ENCODE data around the gene PCDHGA7. TPM values are rescaled to one million over a fixed set of nuclear protein-coding genes. Genes with fewer than 3 reads are reported as not detected.
A peak's percentile ranks its signal among the peaks of the same experiment; 100 is the strongest.
"Not testable (repeated sequence)": the region's sequence is repeated elsewhere in the genome, so short reads cannot be mapped to it uniquely, and the experiment has no call there.

Gene PCDHGA7
- total RNA-seq, 1 donor from 2014 or later = 1.6 TPM

DNA sequence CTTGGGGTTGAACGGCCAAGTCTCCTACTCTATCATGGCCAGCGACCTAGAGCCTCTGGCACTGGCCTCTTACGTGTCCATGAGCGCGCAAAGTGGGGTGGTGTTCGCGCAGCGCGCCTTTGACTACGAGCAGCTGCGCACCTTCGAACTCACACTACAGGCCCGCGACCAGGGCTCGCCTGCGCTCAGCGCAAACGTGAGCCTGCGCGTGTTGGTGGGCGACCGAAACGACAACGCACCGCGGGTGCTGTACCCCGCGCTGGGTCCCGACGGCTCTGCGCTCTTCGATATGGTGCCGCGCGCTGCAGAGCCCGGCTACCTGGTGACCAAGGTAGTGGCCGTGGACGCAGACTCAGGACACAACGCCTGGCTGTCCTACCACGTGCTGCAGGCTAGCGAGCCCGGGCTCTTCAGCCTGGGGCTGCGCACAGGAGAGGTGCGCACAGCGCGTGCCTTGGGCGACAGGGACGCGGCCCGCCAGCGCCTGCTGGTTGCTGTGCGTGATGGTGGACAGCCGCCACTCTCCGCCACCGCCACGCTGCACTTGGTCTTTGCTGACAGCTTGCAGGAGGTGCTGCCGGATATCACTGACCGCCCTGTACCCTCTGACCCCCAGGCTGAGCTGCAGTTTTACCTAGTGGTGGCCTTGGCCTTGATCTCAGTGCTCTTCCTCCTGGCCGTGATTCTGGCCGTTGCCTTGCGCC is 17.2 kb downstream of the PCDHGA7 start:
- H3K27me3 Mint-ChIP-seq = peaks cover 55% of the 10 kb centered on the region
- H3K27ac Mint-ChIP-seq = no peak overlapping the region
- H3K9me3 Mint-ChIP-seq = peaks cover 17% of the 10 kb centered on the region
- H3K4me1 Mint-ChIP-seq = peaks cover 6% of the 10 kb centered on the region
- ChIA-PET CTCF (no interaction called here), POLR2A (interaction anchor here (0.6 kb wide), 1 partner anchor 351 kb away, joined by 3 read pairs; no protein-coding TSS in a partner anchor)
- DNase-seq = no peak
- intact Hi-C loops (cut with micrococcal nuclease) = no loop called here
- H3K36me3 Mint-ChIP-seq (ENCODE audit: low read depth) = no peaks in the 10 kb centered on the region
- no peak for ATAC-seq (ENCODE audit: low read depth)
- TF ChIP-seq, protein P1, sequence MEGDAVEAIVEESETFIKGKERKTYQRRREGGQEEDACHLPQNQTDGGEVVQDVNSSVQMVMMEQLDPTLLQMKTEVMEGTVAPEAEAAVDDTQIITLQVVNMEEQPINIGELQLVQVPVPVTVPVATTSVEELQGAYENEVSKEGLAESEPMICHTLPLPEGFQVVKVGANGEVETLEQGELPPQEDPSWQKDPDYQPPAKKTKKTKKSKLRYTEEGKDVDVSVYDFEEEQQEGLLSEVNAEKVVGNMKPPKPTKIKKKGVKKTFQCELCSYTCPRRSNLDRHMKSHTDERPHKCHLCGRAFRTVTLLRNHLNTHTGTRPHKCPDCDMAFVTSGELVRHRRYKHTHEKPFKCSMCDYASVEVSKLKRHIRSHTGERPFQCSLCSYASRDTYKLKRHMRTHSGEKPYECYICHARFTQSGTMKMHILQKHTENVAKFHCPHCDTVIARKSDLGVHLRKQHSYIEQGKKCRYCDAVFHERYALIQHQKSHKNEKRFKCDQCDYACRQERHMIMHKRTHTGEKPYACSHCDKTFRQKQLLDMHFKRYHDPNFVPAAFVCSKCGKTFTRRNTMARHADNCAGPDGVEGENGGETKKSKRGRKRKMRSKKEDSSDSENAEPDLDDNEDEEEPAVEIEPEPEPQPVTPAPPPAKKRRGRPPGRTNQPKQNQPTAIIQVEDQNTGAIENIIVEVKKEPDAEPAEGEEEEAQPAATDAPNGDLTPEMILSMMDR (IDR thresholded peaks at IDR 0.05) = no peak
- no peak overlapping the region for H3K4me3 Mint-ChIP-seq

GRCh38 chr5:141402553-141403243 is 20.2 kb downstream of the PCDHGA7 start, which contains the start of gene PCDHGA9:
Gene PCDHGA9 (plus strand): TSS chr5:141402778. CDS start chr5:141402953, 175 bp downstream.
- ChIA-PET CTCF (no interaction called here), POLR2A (no interaction called here)
- Mint-ChIP-seq H3K4me3 (peak within 1 kb of the TSS; percentile 70), H3K4me1 (peaks cover 6% of the 10 kb centered on the region), H3K27ac (no peak within 1 kb of the TSS), H3K27me3 (peaks cover 51% of the 10 kb centered on the region), H3K9me3 (peaks cover 21% of the 10 kb centered on the region), H3K36me3 (ENCODE audit: low read depth) (no peaks in the 10 kb centered on the region)
- DNase-seq (no peak), ATAC-seq (ENCODE audit: low read depth) (no peak)
- intact Hi-C loops (cut with micrococcal nuclease) = no loop called here
- TF ChIP-seq, protein P1 (IDR thresholded peaks at IDR 0.05) = no peak

- TF ChIP-seq, protein P1 (IDR thresholded peaks at IDR 0.05) = no peak
- no peak overlapping the region for H3K4me3 Mint-ChIP-seq
- H3K9me3 Mint-ChIP-seq = peaks cover 21% of the 10 kb centered on the region
- no peak for ATAC-seq (ENCODE audit: low read depth)
- CTCF ChIA-PET = no interaction called here
- intact Hi-C loops (cut with micrococcal nuclease) = no loop called here
- H3K27me3 Mint-ChIP-seq = peaks cover 53% of the 10 kb centered on the region
- H3K4me1 Mint-ChIP-seq = peaks cover 6% of the 10 kb centered on the region
- no peak for DNase-seq
- H3K36me3 Mint-ChIP-seq (ENCODE audit: low read depth) = no peaks in the 10 kb centered on the region
- H3K27ac Mint-ChIP-seq = no peak overlapping the region
- POLR2A ChIA-PET = no interaction called here
Observed at GRCh38 chr5:141403387-141403786, 20.8 kb downstream of the PCDHGA7 start.

DNA sequence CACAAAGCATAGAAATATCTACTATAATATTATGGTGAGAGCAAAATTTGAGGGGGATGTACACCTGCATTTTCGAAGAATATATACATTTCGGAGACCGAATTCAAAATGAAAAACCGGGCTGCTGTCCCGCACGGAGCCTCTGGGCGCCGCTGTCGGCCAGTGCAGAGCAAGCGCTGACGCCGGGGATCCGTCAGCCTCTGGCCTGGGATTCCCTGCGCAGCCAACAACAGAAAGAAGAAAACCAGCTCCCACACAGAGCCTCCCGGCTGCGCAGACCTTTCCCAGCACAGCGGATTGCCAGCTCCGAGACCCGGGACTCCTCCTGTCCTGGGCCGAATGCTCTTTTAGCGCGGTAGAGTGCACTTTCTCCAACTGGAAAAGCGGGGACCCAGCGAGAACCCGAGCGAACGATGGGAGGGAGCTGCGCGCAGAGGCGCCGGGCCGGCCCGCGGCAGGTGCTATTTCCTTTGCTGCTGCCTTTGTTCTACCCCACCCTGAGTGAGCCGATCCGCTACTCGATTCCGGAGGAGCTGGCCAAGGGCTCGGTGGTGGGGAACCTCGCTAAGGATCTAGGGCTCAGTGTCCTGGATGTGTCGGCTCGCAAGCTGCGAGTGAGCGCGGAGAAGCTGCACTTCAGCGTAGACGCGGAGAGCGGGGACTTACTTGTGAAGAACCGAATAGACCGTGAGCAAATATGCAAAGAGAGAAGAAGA is 25.4 kb downstream of the PCDHGA7 start, which contains the start of gene PCDHGB6:
TSS of gene PCDHGB6 (plus strand) at position 232 of the 716 bp plus-strand sequence. CDS start at position 414, 182 bp downstream.
- CTCF ChIA-PET = interaction anchor here (0.7 to 2.3 kb wide), 5 partner anchors 10 to 160 kb away, joined by 3 to 9 read pairs (median 3); partner anchors contain the start of genes PCDHGB5 and PCDHGC3
- POLR2A ChIA-PET; DNase-seq; H3K36me3 Mint-ChIP-seq (ENCODE audit: low read depth); intact Hi-C loops (cut with micrococcal nuclease); H3K4me1 Mint-ChIP-seq: not testable (repeated sequence)
- peak within 1 kb of the TSS; percentile 62 for H3K4me3 Mint-ChIP-seq
- peaks cover 20% of the 10 kb centered on the region for H3K9me3 Mint-ChIP-seq
- peak within 1 kb of the TSS; percentile 1 for H3K27ac Mint-ChIP-seq
- ATAC-seq (ENCODE audit: low read depth) = peak; percentile 78
- peaks cover 52% of the 10 kb centered on the region for H3K27me3 Mint-ChIP-seq

DNA sequence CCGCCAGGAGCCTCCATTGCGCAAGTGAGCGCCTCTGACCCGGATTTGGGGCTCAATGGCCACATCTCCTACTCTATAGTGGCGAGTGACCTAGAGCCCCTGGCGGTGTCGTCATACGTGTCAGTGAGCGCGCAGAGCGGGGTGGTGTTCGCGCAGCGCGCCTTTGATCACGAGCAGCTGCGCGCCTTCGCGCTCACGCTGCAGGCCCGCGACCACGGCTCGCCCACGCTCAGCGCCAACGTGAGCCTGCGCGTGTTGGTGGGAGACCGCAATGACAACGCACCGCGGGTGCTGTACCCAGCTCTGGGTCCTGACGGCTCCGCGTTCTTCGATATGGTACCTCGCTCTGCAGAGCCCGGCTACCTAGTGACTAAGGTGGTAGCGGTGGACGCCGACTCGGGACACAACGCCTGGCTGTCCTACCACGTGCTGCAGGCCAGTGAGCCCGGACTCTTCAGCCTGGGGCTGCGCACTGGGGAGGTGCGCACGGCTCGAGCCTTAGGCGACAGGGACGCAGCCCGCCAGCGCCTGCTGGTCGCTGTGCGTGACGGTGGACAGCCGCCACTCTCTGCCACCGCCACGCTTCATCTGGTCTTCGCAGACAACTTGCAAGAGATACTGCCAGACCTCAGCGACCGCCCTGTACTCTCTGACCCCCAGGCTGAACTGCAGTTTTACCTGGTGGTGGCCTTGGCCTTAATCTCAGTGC is 27.2 kb downstream of the PCDHGA7 start:
- Mint-ChIP-seq H3K4me1 (peaks cover 18% of the 10 kb centered on the region), H3K36me3 (ENCODE audit: low read depth) (peaks cover 2% of the 10 kb centered on the region), H3K27me3 (peaks cover 50% of the 10 kb centered on the region), H3K4me3 (no peak overlapping the region), H3K27ac (no peak overlapping the region), H3K9me3 (peaks cover 19% of the 10 kb centered on the region)
- ChIA-PET CTCF (no interaction called here), POLR2A (no interaction called here)
- intact Hi-C loops (cut with micrococcal nuclease) = loop anchor here (5.0 to 10.0 kb wide), 3 partner anchors 37 to 465 kb away; partner anchors contain the start of genes PCDH1, PCDHGA6, PCDHGB3 and TAF7
- TF ChIP-seq, protein P1 (IDR thresholded peaks at IDR 0.05) = no peak
- ATAC-seq (ENCODE audit: low read depth) = no peak
- no peak for DNase-seq

Measured in activated B cell treated with CpG ODN at 0.5 μM for 24 hours (primary cell).